HepG2 (cell line): ENCODE results near the gene TLN1. TPM values are rescaled to one million over a fixed set of nuclear protein-coding genes. Genes with fewer than 3 reads are reported as not detected.

Experiments used
- ATAC-seq: fragments of 200-7000 bp; cut with Tn5 transposase; 3 replicates; pipeline ENCODE4 v1.9.1; 2020; ENCODE audit warnings: mild to moderate bottlenecking, moderate library complexity
- BruUV-seq: library from RNA; stranded (reverse); fragments of 400-500 nt; replicated peaks from 2 replicates; lab custom pipeline; 2021; lab: Mats Ljungman, UMichigan
- CTCF ChIA-PET: fragments of 300-600 bp; formaldehyde crosslinking; extraction: SDS; loops from one replicate; lab custom pipeline; 2021; ENCODE audit warnings: low total read pairs, inconsistent platforms, low intra/inter-chr PET ratio; lab: Yijun Ruan, JAX
- POLR2A ChIA-PET: fragments of 350-600 bp; sonication (Branson Sonifier 250); formaldehyde crosslinking; loops from one replicate; lab custom pipeline; 2020; ENCODE audit warnings: antibody characterized with exemption, inconsistent platforms; lab: Yijun Ruan, JAX
- DNase-seq: peaks from one replicate; pipeline ENCODE4 v3.0.0-alpha.2; 2015; ENCODE audit warnings: low spot score
- FAIRE-seq: peaks from 3 replicates; lab custom pipeline; 2011; peaks lifted over from hg19 to GRCh38; lab: Jason Lieb, UNC
- H2AFZ ChIP-seq: one replicate; pipeline ENCODE4 v1.6.1; 2011; ENCODE audit warnings: low read length, inconsistent platforms
- H3K27ac ChIP-seq: fragments of 300-600 bp; 3 replicates; pipeline ENCODE4 v1.8.0; 2011; ENCODE audit warnings: mixed run types, mild to moderate bottlenecking, mixed read lengths, low read length, inconsistent platforms; ENCODE audit not compliant: insufficient read depth; ENCODE audit errors: extremely low read length
- H3K27me3 ChIP-seq, 2 experiments: fragments of 200-600 bp in 1 of 2; 2 replicates in 1 of 2; 3 replicates in 1 of 2; pipeline versions ENCODE4 v1.6.0 to v1.8.0; 2011; ENCODE audit warnings: low read length in 2 of 2, mild to moderate bottlenecking in 2 of 2, moderate library complexity in 2 of 2, inconsistent platforms in 1 of 2; ENCODE audit not compliant: insufficient read depth in 2 of 2, control insufficient read depth in 1 of 2
- H3K36me3 ChIP-seq, 2 experiments: fragments of 200-600 bp in 1 of 2; replicated peaks in 1 of 2; 2 replicates in 1 of 2; 3 replicates in 1 of 2; pipeline versions ENCODE4 v1.5.1 to v1.8.0; 2011; ENCODE audit warnings: low read length in 2 of 2, inconsistent platforms in 1 of 2; ENCODE audit not compliant: insufficient read depth in 2 of 2, control insufficient read depth in 1 of 2
- H3K4me1 ChIP-seq: 2 replicates; pipeline ENCODE4 v1.5.1; 2012; ENCODE audit warnings: low read length, inconsistent platforms; ENCODE audit not compliant: insufficient read depth
- H3K4me2 ChIP-seq: 2 replicates; pipeline ENCODE4 v1.6.0; 2011; ENCODE audit warnings: low read depth, low read length, inconsistent platforms
- H3K4me3 ChIP-seq, 3 experiments: fragments of 200-600 bp in 1 of 3; sonication (generic), shearing (Covaris generic) in 1 of 3; replicated peaks in 1 of 3; 2 replicates each; pipeline ENCODE4 v1.5.1; 2011 to 2016; ENCODE audit warnings: low read length in 3 of 3, inconsistent platforms in 2 of 3, low read depth in 2 of 3, mild to moderate bottlenecking in 2 of 3, control low read depth in 1 of 3, mixed read lengths in 1 of 3; ENCODE audit not compliant: insufficient read depth in 1 of 3
- H3K79me2 ChIP-seq: one replicate; pipeline ENCODE4 v1.6.1; 2011; ENCODE audit warnings: low read length, inconsistent platforms; ENCODE audit not compliant: insufficient read depth
- H3K9ac ChIP-seq: 2 replicates; pipeline ENCODE4 v1.6.0; 2011; ENCODE audit warnings: mild to moderate bottlenecking, low read depth, low read length, inconsistent platforms; ENCODE audit not compliant: insufficient read depth
- H3K9me3 ChIP-seq: 2 replicates; pipeline ENCODE4 v1.5.1; 2012; ENCODE audit warnings: mild to moderate bottlenecking, low read length
- H4K20me1 ChIP-seq: 2 replicates; pipeline ENCODE4 v1.6.0; 2011; ENCODE audit warnings: inconsistent platforms, mild to moderate bottlenecking, low read length, moderate library complexity; ENCODE audit not compliant: insufficient read depth
- AGO2 ChIP-seq: fragments of 200-400 bp; formaldehyde crosslinking; optimal IDR thresholded peaks from 2 replicates; pipeline ENCODE3; 2017; ENCODE audit warnings: mild to moderate bottlenecking, low read depth, low read length, moderate library complexity
- DBP ChIP-seq: sonication (generic); formaldehyde crosslinking; IDR thresholded peaks from 2 replicates; pipeline ENCODE4 v1.4.0; 2020; ENCODE audit warnings: missing genetic modification reagents; ENCODE audit errors: not compliant biosample characterization
- DPF2 ChIP-seq: sonication (generic); formaldehyde crosslinking; IDR thresholded peaks from 2 replicates; pipeline ENCODE4 v1.4.0; 2020; ENCODE audit warnings: mild to moderate bottlenecking, low read depth, missing genetic modification reagents, borderline replicate concordance
- GABPA ChIP-seq, 2 experiments: IDR thresholded peaks; 2 replicates each; pipeline ENCODE4 v1.6.1; 2011 to 2016; ENCODE audit warnings: low read depth in 2 of 2, low read length in 1 of 2, missing biosample characterization in 1 of 2, missing genetic modification characterization in 1 of 2
- JUND ChIP-seq: sonication (generic); formaldehyde crosslinking; IDR thresholded peaks from 2 replicates; pipeline ENCODE4 v1.8.0; 2022; ENCODE audit warnings: mild to moderate bottlenecking, missing genetic modification reagents
- PHB2 ChIP-seq: fragments of 450-650 bp; IDR thresholded peaks from 2 replicates; pipeline ENCODE4 v1.6.1; 2018; ENCODE audit not compliant: partially characterized antibody
- PREB ChIP-seq: sonication (generic); formaldehyde crosslinking; IDR thresholded peaks from 2 replicates; pipeline ENCODE4 v1.4.0; 2020; ENCODE audit warnings: missing genetic modification reagents
- RBM22 ChIP-seq: fragments of 200-400 bp; formaldehyde crosslinking; optimal IDR thresholded peaks from 2 replicates; pipeline ENCODE3; 2017; ENCODE audit warnings: mild to moderate bottlenecking, low read length, moderate library complexity
- REPIN1 ChIP-seq: sonication (generic); formaldehyde crosslinking; IDR thresholded peaks from 2 replicates; pipeline ENCODE4 v1.8.0; 2022; ENCODE audit warnings: missing genetic modification reagents, low read depth, mild to moderate bottlenecking, borderline replicate concordance
- SNAPC5 ChIP-seq: sonication (generic); formaldehyde crosslinking; IDR thresholded peaks from 2 replicates; pipeline ENCODE4 v1.8.1; 2023; ENCODE audit warnings: mild to moderate bottlenecking, missing genetic modification reagents, borderline replicate concordance
- ZFP1 ChIP-seq: IDR thresholded peaks from 2 replicates; pipeline ENCODE4 v1.6.1; 2016
- ZFY ChIP-seq: sonication (generic); formaldehyde crosslinking; IDR thresholded peaks from 2 replicates; pipeline ENCODE4 v1.4.0; 2020; ENCODE audit warnings: missing genetic modification reagents
- ZNF224 ChIP-seq: sonication (generic); formaldehyde crosslinking; IDR thresholded peaks from 2 replicates; pipeline ENCODE4 v1.5.0; 2020; ENCODE audit warnings: mild to moderate bottlenecking, missing genetic modification reagents
- ZNF275 ChIP-seq: sonication (generic); formaldehyde crosslinking; IDR thresholded peaks from 2 replicates; pipeline ENCODE4 v1.8.0; 2022; ENCODE audit warnings: missing genetic modification reagents, mild to moderate bottlenecking, inconsistent platforms, borderline replicate concordance
- WGBS: methylation state at CpG from one replicate; pipeline ENCODE4 v1.1.6; 2017; ENCODE audit warnings: low lambda C conversion rate; 5-methylcytosine and 5-hydroxymethylcytosine counted together
- in situ Hi-C: cut with HindIII; loops from 2 replicates; pipeline ENCODE4 v1.10.0; 2017; ENCODE audit warnings: low pct_unique_long_range_greater_than_20kb; ENCODE audit not compliant: extremely low pct_ligation_motif_present
- intact Hi-C: fragments of 100-400 bp; cut with micrococcal nuclease; formaldehyde crosslinking; loops from one replicate; pipeline ENCODE4 v1.10.0; 2022; ENCODE audit not compliant: unreplicated experiment
- polyA plus RNA-seq, 8 experiments: library from polyadenylated mRNA; depleted of rRNA in 3 of 8; stranded (reverse) in 7 of 8; unstranded in 1 of 8; fragments of >200 nt; fragmentation: Illumina TruSeq in 4 of 8; extraction: Trizol in 4 of 8; gene quantifications; 2 replicates each; pipeline versions ENCODE4 v1.2.1 to v1.2.3, GENCODE V29; 2011 to 2016; ENCODE audit warnings: low read depth in 4 of 8, missing spikeins in 1 of 8, mixed read lengths in 1 of 8; ENCODE audit not compliant: insufficient read depth in 1 of 8
- total RNA-seq, 5 experiments: library from RNA; depleted of rRNA; stranded (reverse); fragments of >200 nt; fragmentation: Illumina TruSeq; extraction: Trizol; gene quantifications; 2 replicates each; pipeline ENCODE4 v1.2.3, GENCODE V29; 2016; ENCODE audit warnings: low read depth in 1 of 5

TLN1 gene
- total and polyA plus RNA-seq, 2 of the 13 experiments (the other 11 are each of a cell fraction or from before 2014, with no cell fraction given): 35.2 to 51.8 TPM

- Histone ChIP-seq H3K27ac (peak overlapping the region; percentile 51), H3K4me3 (no peak overlapping the region), H3K9ac (no peak overlapping the region), H3K4me1 (peaks cover 70% of the 10 kb centered on the region), H2AFZ (no peak overlapping the region), H3K4me2 (no peak overlapping the region), H3K79me2 (peaks cover 16% of the 10 kb centered on the region), H3K9me3 (no peaks in the 10 kb centered on the region), H3K27me3 (no peaks in the 10 kb centered on the region; a peak in 1 of 5 replicates), H3K36me3 (peaks cover 8 to 10% of the 10 kb centered on the region in 2 experiments; a peak in 3 of 5 replicates), H4K20me1 (no peaks in the 10 kb centered on the region)
- ATAC-seq: no peak
- intact Hi-C loops (no loop called here), in situ Hi-C loops (loop anchor here (5.0 kb wide), 1 partner anchor 35 kb away; no protein-coding TSS in a partner anchor)
- ChIA-PET CTCF (no interaction called here), POLR2A (interaction anchor here (1.6 to 6.3 kb wide), 3 partner anchors 28 to 70 kb away, joined by 7 to 68 read pairs (median 23); partner anchors contain the start of genes CREB3, TLN1 and TPM2)
- TF ChIP-seq GABPA (IDR thresholded peaks at IDR 0.05; ENCODE audit: low read depth, low read length) (no peak), GABPA (CRISPR knock-in tag; IDR thresholded peaks at IDR 0.05; ENCODE audit: low read depth) (no peak), AGO2 (peak; percentile 35)
- BruUV-seq: no TSS peak
- WGBS: 94% methylated on average over 7 of the region's 7 CpGs
- no peak for FAIRE-seq
- DNase-seq: no peak
Observed at GRCh38 chr9:35662437-35662836, 69.6 kb downstream of the TLN1 start.

- Histone ChIP-seq H3K4me1 (peaks cover 76% of the 10 kb centered on the region), H3K9ac (no peak overlapping the region), H4K20me1 (no peaks in the 10 kb centered on the region), H3K27ac (peak overlapping the region; percentile 51), H3K4me3 (no peak overlapping the region; a peak in 1 of 6 replicates), H3K9me3 (no peaks in the 10 kb centered on the region), H2AFZ (no peak overlapping the region), H3K79me2 (peaks cover 16% of the 10 kb centered on the region), H3K27me3 (no peaks in the 10 kb centered on the region; a peak in 1 of 5 replicates), H3K36me3 (peaks cover 8 to 10% of the 10 kb centered on the region in 2 experiments; a peak in 3 of 5 replicates), H3K4me2 (peak overlapping the region; percentile 15; the same call in 1 of the 2 replicates)
- ChIA-PET CTCF (no interaction called here), POLR2A (interaction anchor here (1.0 to 6.3 kb wide), 10 partner anchors 8 to 153 kb away, joined by 3 to 68 read pairs (median 8); partner anchors contain the start of genes CREB3, GBA2, HINT2 and RGP1)
- 59% methylated on average over 2 of the region's 3 CpGs for WGBS
- no peak for FAIRE-seq
- BruUV-seq: no TSS peak
- intact Hi-C loops (loop anchor here (2.0 kb wide), 1 partner anchor 35 kb away; no protein-coding TSS in a partner anchor), in situ Hi-C loops (loop anchor here (5.0 kb wide), 1 partner anchor 35 kb away; no protein-coding TSS in a partner anchor)
- peak; percentile 42 for DNase-seq
- ATAC-seq: no peak
- TF ChIP-seq PHB2: no peak
- TF ChIP-seq ZFY (CRISPR knock-in tag): 0 out of 2 replicates have a peak, but pooled peaks have one; percentile 20
- TF ChIP-seq DPF2 (CRISPR knock-in tag): no peak
- no peak for TF ChIP-seq PREB (CRISPR knock-in tag)
- no peak for TF ChIP-seq ZNF224
- TF ChIP-seq REPIN1 (CRISPR knock-in tag): no peak
- no peak for TF ChIP-seq ZNF275 (CRISPR knock-in tag)
- TF ChIP-seq ZFP1: no peak
- TF ChIP-seq SNAPC5 (CRISPR knock-in tag): no peak
- TF ChIP-seq RBM22: no peak
- TF ChIP-seq DBP (CRISPR knock-in tag): no peak
- TF ChIP-seq JUND (CRISPR knock-in tag): no peak
Observed at GRCh38 chr9:35661756-35662350, 70.1 kb downstream of the TLN1 start.
